Epidermal melanocyte (primary cell): ENCODE data around the gene MMP15.

ENCODE experiments used
- DNase-seq: peaks from one replicate; pipeline ENCODE4 v3.0.0; 2011; ENCODE audit warnings: low spot score; ENCODE audit not compliant: insufficient read length

Gene MMP15

GRCh38 chr16:58035356-58036170, 10.0 kb downstream of the MMP15 start:
- DNase-seq, result no peak

- no peak for DNase-seq
Observed at GRCh38 chr16:58036943-58037342, 11.4 kb downstream of the MMP15 start.

- DNase-seq, result no peak
Observed at GRCh38 chr16:58037365-58038057, 12.0 kb downstream of the MMP15 start.

- no peak for DNase-seq
Observed at GRCh38 chr16:58038219-58038641, 12.7 kb downstream of the MMP15 start.

- DNase-seq, result no peak
Observed at GRCh38 chr16:58039829-58040495, 14.4 kb downstream of the MMP15 start.

GRCh38 chr16:58040496-58040846, 14.9 kb downstream of the MMP15 start:
- no peak for DNase-seq

GRCh38 chr16:58040945-58041627, 15.5 kb downstream of the MMP15 start:
- no peak for DNase-seq

- DNase-seq, result no peak
Observed at GRCh38 chr16:58041628-58041955, 16.0 kb downstream of the MMP15 start.

GRCh38 chr16:58042001-58042885, 16.7 kb downstream of the MMP15 start:
- DNase-seq, result no peak

- DNase-seq, result no peak
Observed at GRCh38 chr16:58042886-58043515, 17.4 kb downstream of the MMP15 start.

- DNase-seq, result no peak
Observed at GRCh38 chr16:58043571-58044155, 18.1 kb downstream of the MMP15 start.

GRCh38 chr16:58044266-58045019, 18.9 kb downstream of the MMP15 start:
- DNase-seq, result no peak

- no peak for DNase-seq
Observed at GRCh38 chr16:58045096-58045495, 19.5 kb downstream of the MMP15 start.

- DNase-seq, result no peak
Observed at GRCh38 chr16:58046054-58046881, 20.7 kb downstream of the MMP15 start.

- DNase-seq, result no peak
Observed at GRCh38 chr16:58046936-58047335, 21.4 kb downstream of the MMP15 start.

- no peak for DNase-seq
Observed at GRCh38 chr16:58047557-58048348, 22.2 kb downstream of the MMP15 start.

- no peak for DNase-seq
Observed at GRCh38 chr16:58048494-58049231, 23.1 kb downstream of the MMP15 start.
